CD4-positive, alpha-beta T cell (primary cell): ENCODE measurements around the gene COPE. TPM values are rescaled to one million over a fixed set of nuclear protein-coding genes. Genes with fewer than 3 reads are reported as not detected.

Source experiments
- ATAC-seq: fragments of 200-7000 bp; cut with Tn5 transposase; one replicate; pipeline ENCODE4 v1.10.0; 2022; ENCODE audit warnings: mild to moderate bottlenecking; ENCODE audit not compliant: poor library complexity
- CTCF ChIA-PET: fragments of 350-600 bp; sonication (Branson Sonifier 250); formaldehyde crosslinking; loops from one replicate; lab custom pipeline; 2021; ENCODE audit warnings: antibody characterized with exemption, inconsistent platforms; lab: Charles Lee
- POLR2A ChIA-PET: fragments of 350-600 bp; sonication (Branson Sonifier 250); formaldehyde crosslinking; loops from one replicate; lab custom pipeline; 2021; ENCODE audit warnings: antibody characterized with exemption, inconsistent platforms; lab: Charles Lee
- DNase-seq, 14 experiments: peaks; one replicate each; pipeline ENCODE4 v3.0.0-alpha.2; 2013 to 2020; ENCODE audit warnings: mixed read lengths in 2 of 14
- H3K27ac ChIP-seq, 2 donors: one replicate each; pipeline versions ENCODE4 v1.5.1 to v1.7.0; 2013; ENCODE audit warnings: low read length in 2 of 2, low read depth in 1 of 2, mild to moderate bottlenecking in 1 of 2
- H3K27me3 ChIP-seq, 2 experiments: 1 replicate in 1 of 2; 2 replicates in 1 of 2; pipeline versions ENCODE4 v1.6.1 to v1.7.0; 2013; ENCODE audit warnings: low read length in 2 of 2, control low read depth in 1 of 2, mild to moderate bottlenecking in 1 of 2, moderate library complexity in 1 of 2; ENCODE audit not compliant: insufficient read depth in 2 of 2, control insufficient read depth in 1 of 2
- H3K36me3 ChIP-seq: one replicate; pipeline ENCODE4 v1.6.1; 2013; ENCODE audit warnings: low read length, control low read depth; ENCODE audit not compliant: insufficient read depth
- H3K4me1 ChIP-seq: one replicate; pipeline ENCODE4 v1.6.1; 2013; ENCODE audit warnings: low read length, control low read depth; ENCODE audit not compliant: insufficient read depth
- H3K4me3 ChIP-seq: one replicate; pipeline ENCODE4 v1.5.1; 2013; ENCODE audit warnings: mild to moderate bottlenecking, low read length, moderate library complexity
- H3K9me3 ChIP-seq, 2 experiments: 1 replicate in 1 of 2; 2 replicates in 1 of 2; pipeline versions ENCODE4 v1.6.1 to v1.7.0; 2013; ENCODE audit warnings: low read length in 2 of 2, mild to moderate bottlenecking in 2 of 2, control low read depth in 1 of 2, moderate library complexity in 1 of 2; ENCODE audit not compliant: control insufficient read depth in 1 of 2, insufficient read depth in 1 of 2
- H3K27ac Mint-ChIP-seq: one replicate; pipeline ENCODE4 v1.8.0; 2020; ENCODE audit warnings: mixed read lengths
- H3K27me3 Mint-ChIP-seq: one replicate; pipeline ENCODE4 v1.8.0; 2021; ENCODE audit warnings: mixed read lengths
- H3K36me3 Mint-ChIP-seq: one replicate; pipeline ENCODE4 v1.8.0; 2021; ENCODE audit warnings: low read depth, mixed read lengths
- H3K4me1 Mint-ChIP-seq: one replicate; pipeline ENCODE4 v1.8.0; 2021; ENCODE audit warnings: low read depth, mixed read lengths
- H3K4me3 Mint-ChIP-seq: one replicate; pipeline ENCODE4 v1.8.0; 2020; ENCODE audit warnings: mild to moderate bottlenecking, mixed read lengths
- H3K9me3 Mint-ChIP-seq: one replicate; pipeline ENCODE4 v1.8.0; 2020; ENCODE audit warnings: mixed read lengths
- intact Hi-C, 2 experiments: fragments of 100-400 bp; cut with DNase I in 1 of 2; cut with micrococcal nuclease in 1 of 2; formaldehyde crosslinking; loops; one replicate each; pipeline versions ENCODE4 v1.15.1 to v1.9.0; 2023 to 2025; cut with DNase I, micrococcal nuclease
- total RNA-seq, 174 experiments: library from RNA in 2 of 174; stranded (reverse) in 2 of 174; gene quantifications; one replicate each; pipeline ENCODE4 v1.2.3 and lab custom pipeline; 2021 to 2026
- TF ChIP-seq, protein P1 (sequence below): fragments of 200-600 bp; IDR thresholded peaks from one replicate; pipeline ENCODE4 v1.8.0; 2022; ENCODE audit warnings: antibody characterized with exemption, mild to moderate bottlenecking

The COPE gene
- total RNA-seq, 2 experiments from 2014 or later: 135 to 143 TPM

DNA sequence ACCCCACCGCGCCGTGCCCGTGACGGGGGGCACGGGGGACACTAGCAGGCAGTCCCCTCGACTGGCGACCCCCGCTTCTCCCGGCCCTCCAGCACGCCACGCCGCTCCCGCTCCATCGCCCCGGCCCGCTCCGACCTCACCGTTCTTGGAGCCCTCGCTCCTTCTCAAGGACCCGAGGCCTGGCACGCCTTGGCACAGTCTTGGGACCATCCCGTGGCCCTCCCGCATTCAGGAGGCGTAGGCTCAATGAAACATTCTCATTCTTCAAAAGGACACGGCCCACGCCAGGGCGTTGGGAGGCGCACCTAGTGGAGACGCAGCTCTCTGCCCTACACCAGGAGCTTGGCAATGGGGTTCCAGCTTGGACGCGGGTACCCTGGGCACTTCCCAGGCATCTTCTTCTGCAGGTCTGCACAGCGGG is 22.8 kb downstream of the COPE start:
- no peak for ATAC-seq
- Mint-ChIP-seq H3K9me3 (no peaks in the 10 kb centered on the region), H3K27ac (no peak overlapping the region), H3K4me1 (peaks cover 13% of the 10 kb centered on the region), H3K27me3 (peaks cover 25% of the 10 kb centered on the region), H3K36me3 (peaks cover 21% of the 10 kb centered on the region), H3K4me3 (peak overlapping the region; percentile 79)
- intact Hi-C loops: no loop called here
- H3K4me3 ChIP-seq: no peak overlapping the region
- TF ChIP-seq, protein P1, sequence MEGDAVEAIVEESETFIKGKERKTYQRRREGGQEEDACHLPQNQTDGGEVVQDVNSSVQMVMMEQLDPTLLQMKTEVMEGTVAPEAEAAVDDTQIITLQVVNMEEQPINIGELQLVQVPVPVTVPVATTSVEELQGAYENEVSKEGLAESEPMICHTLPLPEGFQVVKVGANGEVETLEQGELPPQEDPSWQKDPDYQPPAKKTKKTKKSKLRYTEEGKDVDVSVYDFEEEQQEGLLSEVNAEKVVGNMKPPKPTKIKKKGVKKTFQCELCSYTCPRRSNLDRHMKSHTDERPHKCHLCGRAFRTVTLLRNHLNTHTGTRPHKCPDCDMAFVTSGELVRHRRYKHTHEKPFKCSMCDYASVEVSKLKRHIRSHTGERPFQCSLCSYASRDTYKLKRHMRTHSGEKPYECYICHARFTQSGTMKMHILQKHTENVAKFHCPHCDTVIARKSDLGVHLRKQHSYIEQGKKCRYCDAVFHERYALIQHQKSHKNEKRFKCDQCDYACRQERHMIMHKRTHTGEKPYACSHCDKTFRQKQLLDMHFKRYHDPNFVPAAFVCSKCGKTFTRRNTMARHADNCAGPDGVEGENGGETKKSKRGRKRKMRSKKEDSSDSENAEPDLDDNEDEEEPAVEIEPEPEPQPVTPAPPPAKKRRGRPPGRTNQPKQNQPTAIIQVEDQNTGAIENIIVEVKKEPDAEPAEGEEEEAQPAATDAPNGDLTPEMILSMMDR: no peak
- peaks cover 0 to 3% of the 10 kb centered on the region in 2 experiments for H3K9me3 ChIP-seq
- peaks cover 11% of the 10 kb centered on the region for H3K4me1 ChIP-seq
- peak in 1 of 14 experiments; percentile 20 for DNase-seq
- H3K27me3 ChIP-seq: peaks cover 17 to 19% of the 10 kb centered on the region in 2 experiments
- ChIA-PET CTCF (no interaction called here), POLR2A (no interaction called here)
- H3K36me3 ChIP-seq: peaks cover 26% of the 10 kb centered on the region
- H3K27ac ChIP-seq: no peak overlapping the region

DNA sequence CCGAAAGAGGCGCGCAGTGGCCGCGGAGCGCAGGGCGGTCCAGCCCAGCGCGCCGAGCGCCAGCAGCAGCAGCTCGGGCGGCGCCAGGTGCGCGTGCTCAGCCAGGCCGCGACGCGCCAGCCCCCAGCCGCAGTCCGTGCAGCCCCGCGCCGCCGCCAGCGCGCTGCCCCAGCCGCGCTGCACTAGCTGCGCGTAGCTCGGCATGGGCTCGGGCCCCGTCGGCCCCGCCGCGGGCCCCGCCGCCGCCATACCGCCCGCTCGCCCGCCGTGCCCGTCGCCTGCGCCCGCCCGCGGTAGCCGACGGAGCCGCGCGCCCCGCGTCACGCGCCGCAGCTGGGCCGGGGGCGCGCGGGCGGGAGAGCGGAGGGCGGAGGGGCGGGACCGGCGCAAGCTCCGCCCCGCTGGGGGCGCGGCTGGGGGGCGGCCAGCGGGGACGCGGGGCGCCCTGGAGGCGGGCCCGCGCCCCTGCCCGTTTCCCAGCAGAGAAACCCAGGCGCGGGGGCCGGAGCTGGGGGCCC is 23.3 kb downstream of the COPE start, which contains the start of gene CERS1:
TSS of gene CERS1 (minus strand) at position 335 of the 518 bp plus-strand sequence. CDS start at position 249, 86 bp downstream.
- CTCF ChIA-PET: no interaction called here
- no peak within 1 kb of the TSS for H3K4me3 ChIP-seq
- Mint-ChIP-seq H3K4me3 (peak within 1 kb of the TSS; percentile 79), H3K4me1 (peaks cover 13% of the 10 kb centered on the region), H3K9me3 (no peaks in the 10 kb centered on the region), H3K36me3 (peaks cover 21% of the 10 kb centered on the region), H3K27me3 (peaks cover 25% of the 10 kb centered on the region), H3K27ac (no peak within 1 kb of the TSS)
- peaks cover 17 to 19% of the 10 kb centered on the region in 2 experiments for H3K27me3 ChIP-seq
- POLR2A ChIA-PET: no interaction called here
- H3K4me1 ChIP-seq: peaks cover 11% of the 10 kb centered on the region
- ATAC-seq (peak; percentile 13), DNase-seq (peak in 1 of 14 experiments; percentile 28)
- TF ChIP-seq, protein P1: no peak
- no peak within 1 kb of the TSS for H3K27ac ChIP-seq
- intact Hi-C loops: no loop called here
- peaks cover 21% of the 10 kb centered on the region for H3K36me3 ChIP-seq
- H3K9me3 ChIP-seq: peaks cover 0 to 3% of the 10 kb centered on the region in 2 experiments

DNA sequence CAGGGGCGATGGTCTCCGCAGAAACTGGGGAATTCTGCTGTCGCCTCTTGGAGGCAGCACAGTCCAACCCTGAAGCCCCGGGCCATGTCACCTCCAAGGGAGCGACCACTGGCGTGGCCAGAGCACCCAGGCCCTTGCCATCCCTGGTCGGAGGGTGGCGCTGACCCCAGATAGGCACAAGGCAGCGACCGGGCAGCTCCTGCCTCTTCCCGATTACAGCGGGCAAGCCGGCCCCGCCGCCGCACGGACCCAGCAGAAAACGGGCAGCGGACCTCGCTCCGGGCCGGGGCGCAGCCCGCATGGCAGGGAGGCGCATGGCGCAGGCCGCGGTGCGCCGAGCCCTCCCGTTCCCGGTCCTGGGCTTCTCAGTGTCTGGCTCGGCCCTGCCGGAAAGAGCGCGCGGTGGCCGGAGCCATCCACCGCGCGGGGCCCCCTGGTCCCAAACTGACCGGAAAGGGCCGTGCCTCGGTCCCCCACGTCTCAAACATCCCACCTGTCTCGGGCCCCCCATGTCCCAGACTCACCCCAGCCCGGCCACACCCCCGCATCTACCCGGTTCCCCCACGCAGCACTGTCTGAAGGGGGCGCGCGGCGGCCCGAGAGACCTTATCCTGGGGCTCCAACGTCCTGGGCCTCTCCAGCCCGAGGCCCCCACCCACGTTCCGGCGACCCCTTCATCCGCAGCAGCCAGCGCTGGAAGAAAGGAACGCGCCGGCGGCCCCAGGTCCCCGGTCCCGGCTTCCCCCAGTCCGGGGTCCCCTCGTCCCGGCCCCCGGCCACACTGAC is 24.0 kb downstream of the COPE start:
- peaks cover 17 to 19% of the 10 kb centered on the region in 2 experiments for H3K27me3 ChIP-seq
- peaks cover 11% of the 10 kb centered on the region for H3K4me1 ChIP-seq
- Mint-ChIP-seq H3K4me3 (no peak overlapping the region), H3K9me3 (no peaks in the 10 kb centered on the region), H3K4me1 (peaks cover 13% of the 10 kb centered on the region), H3K27ac (no peak overlapping the region), H3K27me3 (peaks cover 27% of the 10 kb centered on the region), H3K36me3 (peaks cover 16% of the 10 kb centered on the region)
- intact Hi-C loops: no loop called here
- peaks cover 14% of the 10 kb centered on the region for H3K36me3 ChIP-seq
- peaks cover 0 to 3% of the 10 kb centered on the region in 2 experiments for H3K9me3 ChIP-seq
- POLR2A ChIA-PET: no interaction called here
- peak in 1 of 14 experiments; percentile 32 for DNase-seq
- ATAC-seq: no peak
- CTCF ChIA-PET: no interaction called here
- H3K27ac ChIP-seq: no peak overlapping the region
- TF ChIP-seq, protein P1: no peak
- H3K4me3 ChIP-seq: no peak overlapping the region
